GM12873 (cell line): Measurements from ENCODE around the gene GAMT.

Experiments
- CTCF ChIP-seq: IDR thresholded peaks from 2 replicates; pipeline ENCODE4 v1.5.1; 2012; ENCODE audit warnings: low read depth, mild to moderate bottlenecking, moderate library complexity, low read length, control low read depth; ENCODE audit not compliant: insufficient read depth; ENCODE audit errors: missing control alignments

The GAMT gene

GRCh38 chr19:1364070-1364704 is 37.2 kb downstream of the GAMT start:
- peak; percentile 32 for TF ChIP-seq CTCF

- TF ChIP-seq CTCF: no peak
Measured at GRCh38 chr19:1363599-1363998, 37.7 kb downstream of the GAMT start.

- no peak for TF ChIP-seq CTCF
Measured at GRCh38 chr19:1362387-1363257, 38.7 kb downstream of the GAMT start.

- no peak for TF ChIP-seq CTCF
Measured at GRCh38 chr19:1361601-1362386, 39.5 kb downstream of the GAMT start.

GRCh38 chr19:1360818-1361461 is 40.4 kb downstream of the GAMT start:
- no peak for TF ChIP-seq CTCF

GRCh38 chr19:1360126-1360817 is 41.1 kb downstream of the GAMT start:
- no peak for TF ChIP-seq CTCF
